HUDEP-2 (cell line): ENCODE data around the gene DACT3.

Experiments used
- DNase-seq, 76 experiments: peaks; one replicate each; lab custom pipeline; 2025; ENCODE audit not compliant: unreplicated experiment in 76 of 76; lab: John Stamatoyannopoulos, UW

Gene DACT3

DNA sequence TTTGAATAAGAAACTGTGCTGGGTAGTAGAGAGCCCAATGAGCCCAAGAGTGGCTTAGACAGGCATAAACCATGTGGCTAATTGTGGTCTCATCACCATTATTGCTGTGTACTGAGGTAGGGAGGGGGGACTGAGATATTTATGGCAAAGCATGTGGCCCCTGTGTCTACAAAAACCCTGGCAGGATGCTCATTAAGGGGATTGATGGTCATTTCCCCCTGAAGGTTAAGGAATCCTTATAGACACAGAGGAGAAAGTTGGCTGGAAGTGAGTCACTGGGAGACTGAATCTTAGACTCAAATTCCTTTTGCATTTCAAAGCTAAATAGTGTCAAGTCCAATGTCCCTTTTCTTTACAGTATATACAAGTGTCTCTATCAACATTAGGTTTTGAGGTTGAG lies 9.8 kb upstream of the DACT3 start:
- DNase-seq, result no peak

DNA sequence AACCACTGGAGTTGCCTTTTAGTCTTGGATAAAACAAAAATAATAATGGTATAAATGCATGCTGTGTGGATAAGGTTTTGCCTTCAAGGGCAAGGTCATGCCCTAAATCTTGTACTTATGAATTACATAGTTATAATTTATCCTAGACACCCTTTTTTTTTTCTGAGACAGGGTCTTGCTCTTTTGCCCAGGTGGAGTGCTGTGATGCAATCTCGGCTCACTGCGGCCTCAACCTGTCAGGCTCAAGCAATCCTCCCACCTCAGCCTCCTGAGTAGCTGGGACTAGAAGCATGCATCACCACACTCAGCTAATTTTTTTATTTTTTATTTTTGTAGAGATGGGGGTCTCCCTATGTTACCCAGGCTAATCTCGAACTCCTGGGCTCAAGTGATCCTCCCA lies 7.7 kb upstream of the DACT3 start:
- DNase-seq, result no peak

DNA sequence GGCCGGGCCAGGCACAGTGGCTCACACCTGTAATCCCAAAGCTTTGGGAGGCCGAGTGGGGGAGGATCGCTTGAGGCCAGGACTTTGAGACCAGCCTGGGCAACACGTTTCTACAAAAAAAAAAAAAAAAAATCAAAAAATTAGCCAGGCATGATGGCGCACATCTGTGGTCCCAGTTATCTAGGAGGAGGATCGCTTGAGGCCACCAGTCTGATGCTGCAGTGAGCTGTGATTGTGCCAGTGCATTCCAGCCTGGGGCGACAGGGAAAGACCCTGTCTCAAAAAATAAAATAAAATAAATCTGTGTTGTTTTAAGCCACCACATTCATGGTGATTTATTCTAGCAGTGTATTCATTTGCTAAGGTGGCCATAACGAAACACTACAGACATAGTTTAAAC lies 4.1 kb upstream of the DACT3 start:
- no peak for DNase-seq

DNA sequence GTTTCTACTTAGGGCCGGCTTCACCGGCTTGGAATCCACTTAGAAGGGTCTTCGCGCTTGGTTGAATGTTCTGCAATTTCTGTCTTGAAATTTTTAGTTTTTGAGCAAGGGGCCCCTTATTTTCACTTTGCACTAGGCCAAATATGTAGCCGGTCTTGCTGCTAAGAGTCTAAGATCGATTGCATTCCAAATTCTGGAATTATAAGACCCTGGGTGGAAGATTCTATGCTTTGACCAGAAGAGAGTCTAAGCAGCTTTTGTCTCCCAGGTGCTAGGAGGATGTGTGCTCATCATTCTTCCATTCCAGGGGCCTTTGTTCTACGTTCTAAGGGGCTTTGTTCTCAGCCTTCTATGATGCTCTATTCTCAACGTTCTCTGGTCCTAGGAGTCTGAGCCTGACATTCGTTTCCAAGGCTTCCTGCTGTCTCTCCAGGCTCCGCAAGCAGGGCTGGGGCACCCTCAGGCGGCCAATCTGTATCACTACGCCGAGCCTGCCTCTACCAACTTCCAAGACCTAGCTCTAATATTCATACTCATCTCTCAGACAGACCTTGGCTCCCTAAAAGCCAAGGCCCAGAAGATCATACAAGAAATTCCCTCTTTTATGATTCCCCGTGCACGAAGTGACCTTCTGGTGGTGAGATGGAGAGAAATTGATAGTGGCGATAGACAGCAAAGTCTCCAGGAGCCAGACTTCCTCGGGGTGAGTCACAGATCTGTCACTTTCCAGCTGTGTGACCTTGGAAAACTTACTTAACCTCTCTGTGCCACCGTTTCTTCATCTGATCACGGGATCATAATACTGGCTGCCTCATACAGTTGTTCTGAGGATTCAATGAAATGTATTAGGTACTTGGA lies 982 bp upstream of the DACT3 start:
- DNase-seq, result peak in 73 of 76 experiments; percentile 31 to 89 (median 73)

DNA sequence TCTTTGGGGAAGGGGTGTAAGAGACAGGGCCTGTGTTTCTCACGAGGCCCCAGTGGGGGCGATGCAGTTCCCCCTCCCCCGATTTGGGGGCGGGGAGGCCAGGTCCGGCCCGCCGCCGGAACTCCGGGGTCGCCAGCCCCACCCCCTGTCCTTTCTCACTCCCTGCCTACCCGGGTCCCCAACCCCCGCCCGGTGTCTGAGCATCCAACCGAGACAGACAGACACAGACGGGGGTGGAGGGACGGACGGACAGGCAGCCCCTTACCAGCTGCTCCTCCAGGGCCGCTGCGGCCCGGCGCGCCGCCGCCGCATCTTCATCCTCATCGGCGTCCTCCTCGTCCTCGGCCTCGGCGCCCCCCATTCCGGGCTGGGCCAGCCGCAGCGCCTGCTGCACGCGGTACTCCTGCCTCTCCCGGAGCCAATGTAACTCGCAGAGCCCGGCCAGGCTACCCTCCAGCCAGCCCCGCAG lies 397 bp downstream of the DACT3 start:
- DNase-seq, result peak in 1 of 76 experiments; percentile 41

DNA sequence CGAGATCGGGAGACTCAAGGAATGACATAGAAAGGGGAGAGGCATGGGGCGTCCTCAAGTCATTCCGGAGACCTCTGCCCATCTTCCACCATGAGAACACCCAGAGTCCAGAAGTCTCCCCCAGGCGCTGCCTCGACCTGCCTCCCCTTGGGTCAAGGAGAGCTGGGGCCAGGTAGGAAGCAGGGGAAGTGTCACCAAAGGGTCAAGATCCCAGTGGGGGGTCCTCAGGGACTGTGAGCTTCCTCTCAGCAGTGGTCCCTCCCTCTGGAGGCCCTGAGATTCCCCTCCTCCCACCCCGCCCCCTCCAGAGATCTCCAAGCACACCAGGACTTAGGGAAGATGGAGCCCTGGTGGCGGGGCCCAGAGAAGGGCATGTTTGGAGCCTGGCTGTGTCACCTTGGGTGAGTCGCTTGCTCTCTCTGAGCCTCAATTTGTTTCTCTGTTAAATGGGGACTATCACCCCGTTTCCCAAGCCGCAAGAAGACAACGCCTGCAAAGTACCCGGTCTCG lies 919 bp downstream of the DACT3 start:
- DNase-seq, result no peak

DNA sequence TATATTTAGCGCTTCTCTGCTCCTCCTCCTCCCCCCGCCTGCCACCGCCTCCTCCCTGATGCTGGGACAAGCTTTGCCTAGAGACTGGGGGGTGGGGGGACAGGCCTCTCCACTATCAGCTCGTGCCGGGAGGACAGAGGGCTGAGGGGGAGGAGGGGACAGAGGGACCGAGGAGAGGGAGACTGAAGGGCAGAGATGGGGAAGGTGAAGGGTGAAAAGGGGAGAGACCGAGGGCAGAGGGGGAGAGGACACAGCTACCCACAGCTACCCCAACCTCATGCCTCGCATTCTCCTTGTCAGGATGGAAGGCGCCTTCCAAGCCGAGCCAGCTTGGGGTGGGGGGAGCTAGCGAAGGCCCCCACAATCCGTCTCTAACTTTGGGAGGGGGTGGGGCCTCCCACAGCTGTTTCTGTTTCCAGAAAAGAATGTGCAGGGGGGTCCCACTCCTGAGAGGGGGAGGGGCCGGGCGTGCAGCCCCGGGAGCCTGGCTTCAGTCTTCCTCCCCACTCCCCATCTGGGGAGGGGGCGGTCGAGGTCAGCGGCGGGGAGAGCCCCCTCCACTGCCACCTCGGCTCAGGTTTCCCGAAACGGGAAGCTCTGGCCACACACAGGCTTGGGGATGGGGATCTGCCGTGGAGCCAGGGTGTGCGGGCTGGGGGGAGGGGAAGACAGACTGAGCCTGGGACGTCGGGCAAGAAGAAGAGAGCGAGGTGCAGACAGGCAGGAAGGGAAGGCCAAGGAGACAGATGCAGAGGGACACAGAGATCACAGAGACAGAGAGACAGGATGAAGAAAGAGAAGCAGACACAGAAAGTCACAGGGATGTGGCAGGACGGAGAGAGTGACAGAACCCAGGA lies 1.6 kb downstream of the DACT3 start:
- peak in 11 of 76 experiments; percentile 9 to 48 (median 28) for DNase-seq

DNA sequence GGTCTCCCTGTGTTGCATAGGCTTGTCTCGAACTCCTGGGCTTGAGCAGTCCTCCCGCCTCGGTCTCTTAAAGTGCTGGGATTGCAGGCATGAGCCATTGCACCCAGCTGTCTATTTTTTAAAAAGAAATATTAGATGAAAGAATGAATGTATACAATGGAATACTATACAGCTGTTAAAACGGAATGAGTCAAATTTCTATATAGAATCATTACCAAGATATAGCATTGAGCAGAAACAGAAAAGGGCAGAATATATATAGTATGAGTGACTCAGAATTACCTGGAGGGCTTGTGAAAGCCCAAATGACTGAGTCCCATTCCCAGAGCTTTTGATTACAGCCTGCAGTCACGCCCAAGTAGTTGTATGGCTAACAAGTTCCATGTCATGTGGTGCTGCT lies 4.4 kb downstream of the DACT3 start:
- DNase-seq, result no peak

DNA sequence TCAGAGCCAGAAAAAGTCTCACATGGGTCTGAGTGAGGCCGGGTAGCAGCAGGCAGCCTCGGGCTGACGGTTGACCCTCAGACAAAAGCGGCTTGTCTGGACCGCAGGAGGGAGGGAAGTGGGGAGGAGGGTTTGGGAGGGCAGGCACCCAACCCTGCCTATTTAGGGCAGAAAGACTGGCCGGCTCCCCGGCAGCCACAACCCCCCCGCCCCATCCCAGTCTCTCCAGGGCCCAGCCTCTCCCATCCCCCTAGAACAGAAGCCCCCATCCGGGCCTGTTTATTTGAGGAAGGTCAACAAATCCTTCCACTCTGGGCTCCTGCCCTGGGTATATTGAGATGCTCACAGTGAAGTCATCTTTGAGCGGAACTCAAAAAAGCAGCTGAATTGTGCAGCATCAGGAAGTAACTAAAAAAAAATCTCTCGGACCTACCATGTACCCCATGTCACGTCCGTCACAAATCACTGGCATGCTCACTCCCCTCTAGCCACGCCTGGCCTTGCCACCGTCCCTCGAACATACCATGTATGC lies 6.3 kb downstream of the DACT3 start:
- DNase-seq, result no peak

DNA sequence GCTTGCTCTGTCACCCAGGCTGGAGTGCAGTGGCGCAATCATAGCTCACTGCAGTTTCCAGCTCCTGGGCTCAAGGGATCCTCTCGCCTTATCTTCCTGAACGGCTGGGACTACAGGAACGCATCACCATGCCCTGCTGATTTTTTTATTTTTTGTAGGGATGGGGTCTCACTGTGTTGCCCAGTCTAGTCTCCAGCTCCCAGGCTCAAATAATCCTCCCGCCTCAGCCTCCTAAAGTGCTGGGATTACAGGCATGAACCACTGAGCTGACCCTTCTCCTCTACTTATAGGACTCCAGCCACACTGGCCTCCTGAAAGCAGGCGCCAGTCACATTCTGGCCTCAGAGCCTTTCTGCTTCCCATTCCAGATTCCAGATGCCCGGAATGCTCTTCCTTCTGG lies 10.5 kb downstream of the DACT3 start:
- no peak for DNase-seq

DNA sequence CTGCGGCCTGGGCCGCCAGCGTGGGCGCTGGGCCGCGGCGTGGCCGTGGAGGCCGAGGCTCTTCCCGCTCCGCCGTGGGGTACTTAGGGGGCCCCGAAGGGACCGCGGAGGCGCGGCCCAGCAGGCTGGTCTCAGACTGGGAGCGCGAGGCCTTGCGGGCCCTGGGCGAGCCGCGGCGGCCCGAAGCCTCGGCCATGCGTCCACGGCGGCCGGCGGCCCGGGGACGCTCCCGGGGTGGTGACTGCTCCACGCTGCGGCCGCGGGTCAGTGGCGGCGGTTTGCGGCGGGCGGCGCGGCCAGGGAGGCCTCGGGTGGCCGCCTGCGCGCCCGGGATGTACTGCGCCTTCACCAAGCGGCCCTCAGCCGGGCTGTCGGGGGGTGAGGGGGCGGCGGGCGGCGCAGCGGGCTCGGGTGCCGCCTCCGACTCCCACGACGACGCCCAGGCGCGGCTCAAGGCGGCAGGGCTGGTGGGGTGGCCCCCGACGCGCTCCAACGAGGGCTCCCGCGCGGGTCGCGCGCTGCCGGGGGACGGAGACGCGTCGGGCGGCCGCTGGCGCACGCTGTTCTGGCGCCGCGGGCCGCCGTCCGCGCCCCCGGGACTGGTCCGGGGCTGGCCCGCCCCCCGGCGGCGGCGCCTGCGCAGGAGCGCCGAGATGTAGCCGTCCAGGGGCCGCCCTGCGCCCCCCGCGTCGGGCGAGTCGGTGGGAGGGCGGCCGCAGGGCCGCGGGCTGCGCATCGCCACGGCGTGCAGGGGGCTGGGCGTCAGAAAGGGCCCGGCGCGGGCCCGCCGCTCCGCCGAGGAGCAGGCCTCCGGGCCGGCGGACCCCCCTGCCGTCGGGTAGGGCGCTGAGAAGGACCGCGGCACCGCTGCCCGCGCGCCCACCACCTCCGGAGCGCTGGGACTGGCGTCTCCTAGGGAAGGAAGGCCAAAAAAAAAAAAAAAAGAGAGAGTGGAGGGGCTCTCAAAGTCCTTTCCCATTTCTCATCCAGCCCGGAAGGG lies 11.7 kb downstream of the DACT3 start:
- no peak for DNase-seq

DNA sequence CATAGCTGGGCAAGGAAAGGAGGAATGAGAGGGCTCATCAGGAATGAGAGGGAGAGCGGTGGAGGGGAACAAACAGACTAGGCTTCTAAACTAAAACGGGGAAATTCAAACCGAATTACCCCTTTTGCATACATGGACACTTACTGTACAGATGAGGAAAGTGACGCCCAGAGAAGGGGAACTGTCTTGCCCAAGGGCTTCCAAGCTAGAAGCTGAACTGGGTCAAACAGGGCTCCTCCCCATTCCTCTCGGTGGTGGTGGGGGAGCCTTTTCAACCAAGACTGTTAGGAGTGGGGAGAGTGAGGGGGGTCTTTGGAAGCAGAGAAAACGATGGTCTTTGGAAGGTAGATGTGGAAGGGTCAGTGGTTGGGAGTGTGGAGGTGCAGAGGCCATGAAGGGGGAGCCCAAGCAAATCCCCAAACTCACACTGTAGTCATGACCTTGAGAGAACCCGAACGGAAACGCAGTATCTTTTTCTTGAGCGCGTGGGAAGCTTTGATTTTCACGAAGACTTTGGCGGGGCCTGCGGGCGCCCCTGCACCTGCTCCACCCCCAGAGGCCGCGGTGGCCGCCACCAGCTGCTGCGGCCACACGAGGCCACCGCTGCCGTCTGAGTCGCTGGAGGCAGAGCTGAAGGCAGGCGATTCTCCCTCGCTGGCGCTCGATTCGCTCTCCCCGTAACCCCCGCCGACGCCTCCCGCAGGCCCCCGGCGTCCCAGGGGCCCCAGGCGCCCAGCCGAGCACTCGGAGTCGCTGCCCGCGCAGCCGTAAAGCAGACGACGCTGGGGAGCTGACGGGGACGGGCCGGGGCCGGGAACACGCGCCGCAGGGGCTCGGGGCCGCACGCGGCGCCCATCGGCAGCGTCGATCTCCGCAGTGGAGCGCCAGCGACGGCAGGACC lies 12.7 kb downstream of the DACT3 start:
- no peak for DNase-seq

DNA sequence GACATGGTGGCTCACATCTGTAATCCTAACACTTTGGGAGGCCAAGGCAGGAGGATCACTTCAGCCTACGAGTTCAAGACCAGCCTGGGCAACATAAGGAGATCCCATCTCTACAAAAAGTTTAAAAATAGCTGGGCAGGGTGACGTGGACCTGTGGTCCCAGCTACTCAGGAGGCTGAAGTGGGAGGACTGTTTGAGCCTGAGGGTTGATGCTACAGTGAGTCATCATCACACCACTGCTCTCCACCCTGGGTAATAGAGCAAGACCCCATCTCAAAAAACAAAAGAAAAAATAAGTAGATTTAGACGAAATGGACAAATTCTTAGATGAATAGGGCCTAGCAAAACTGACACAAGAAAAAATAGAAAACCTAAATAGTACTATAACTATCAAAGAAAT lies 14.6 kb downstream of the DACT3 start:
- no peak for DNase-seq

DNA sequence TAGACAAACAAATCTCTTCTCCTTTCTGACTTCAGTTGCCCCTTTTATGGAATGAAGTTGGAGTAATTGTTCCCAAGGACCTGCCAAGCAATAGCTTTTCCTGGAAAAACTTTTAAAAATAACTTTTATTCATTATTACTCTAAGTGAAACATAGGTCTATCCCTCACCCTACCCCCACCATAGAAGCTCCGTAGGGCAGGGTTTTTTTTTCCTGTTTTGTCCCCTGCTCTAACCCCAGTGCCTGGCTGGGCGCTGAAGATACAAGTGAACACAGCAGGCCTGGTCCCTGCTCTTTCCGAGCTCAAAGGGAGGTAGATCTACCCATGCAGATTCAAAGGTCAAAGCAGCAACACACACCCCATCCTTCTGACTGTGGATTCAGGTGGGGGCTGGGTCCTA lies 16.3 kb downstream of the DACT3 start:
- DNase-seq, result no peak

DNA sequence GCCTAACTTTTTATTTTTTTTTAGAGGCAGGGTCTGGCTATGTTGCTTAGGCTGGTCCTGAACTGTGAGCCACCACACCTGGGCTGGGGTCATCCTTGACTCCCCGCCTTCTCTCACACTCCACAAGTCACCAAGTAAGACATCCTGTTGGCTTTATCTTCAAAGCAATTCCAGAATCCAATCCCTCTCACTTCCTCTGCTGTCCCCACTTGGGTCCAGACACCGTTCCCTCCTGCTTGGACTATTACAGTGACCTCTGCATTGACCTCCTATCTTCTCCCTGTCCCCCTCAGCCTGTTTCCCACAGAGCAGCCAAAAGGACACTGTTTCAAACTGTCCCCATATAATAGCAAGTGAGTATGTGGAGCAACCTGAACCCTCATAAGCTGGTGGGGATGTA lies 20.3 kb downstream of the DACT3 start:
- no peak for DNase-seq

DNA sequence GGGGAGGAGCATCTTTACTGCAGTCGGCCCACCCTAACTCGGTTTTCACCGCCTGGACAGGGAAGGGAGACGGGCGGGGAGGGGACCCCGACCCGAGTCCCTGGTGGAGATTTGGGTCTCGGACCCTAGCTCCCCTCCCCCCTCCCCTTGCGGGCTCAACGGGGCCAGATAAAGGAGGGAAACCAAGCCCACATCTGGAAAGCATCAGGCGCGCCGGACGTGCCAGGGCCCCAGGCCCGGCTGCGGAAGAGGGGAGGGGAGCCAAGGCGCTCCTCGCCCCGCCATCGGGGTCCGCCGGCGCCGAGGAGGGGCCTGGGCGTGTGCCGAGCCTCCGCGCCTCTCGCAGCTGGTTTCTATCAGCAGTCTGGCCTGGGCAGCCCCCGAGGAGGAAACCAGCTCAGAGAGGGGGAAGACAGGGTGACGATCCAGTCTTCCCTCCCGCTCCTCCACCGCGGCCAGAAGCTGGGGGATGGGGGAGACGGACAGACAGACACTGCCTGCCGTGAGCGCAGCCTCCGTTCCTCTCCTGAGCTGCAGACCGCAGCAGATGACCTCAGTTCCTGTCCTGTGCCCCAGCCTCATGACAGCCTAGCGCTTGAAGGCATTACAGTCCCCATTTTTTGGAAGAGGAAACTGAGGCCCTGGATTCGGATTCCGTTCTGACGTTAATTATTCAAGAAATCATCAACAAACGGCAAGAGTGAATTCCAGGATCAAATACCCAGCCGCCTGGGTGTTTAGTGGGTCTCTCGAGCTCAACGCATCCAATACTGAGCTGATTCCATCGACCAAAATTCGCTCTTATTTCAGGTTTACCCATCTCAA lies 21.4 kb downstream of the DACT3 start:
- no peak for DNase-seq

DNA sequence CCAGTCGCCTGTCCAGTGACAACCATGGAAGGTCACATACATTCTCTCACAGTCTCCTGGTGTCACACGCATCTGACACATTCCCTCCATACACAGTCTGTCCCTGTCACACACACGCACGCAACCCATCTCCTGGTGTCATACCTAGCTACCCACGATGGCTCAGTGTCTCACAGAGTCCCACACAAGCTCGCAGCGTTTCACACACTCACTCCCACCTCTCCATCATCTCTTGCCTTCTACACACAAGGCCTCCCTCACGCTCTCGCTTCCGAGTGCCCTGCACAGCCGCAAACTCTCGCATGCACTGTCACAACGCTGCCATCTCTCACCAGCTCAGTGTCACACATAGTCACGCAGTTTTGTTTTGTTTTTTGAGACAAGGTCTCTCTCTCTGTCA lies 23.8 kb downstream of the DACT3 start:
- DNase-seq, result no peak
